SU-DHL-6 (cell line): ENCODE measurements around the gene HECW1.

ENCODE experiments used
- H2AFZ ChIP-seq: fragments of 200-600 bp; sonication (generic); 2 replicates; pipeline ENCODE4 v1.6.1; 2014; ENCODE audit warnings: low read depth, mild to moderate bottlenecking, moderate library complexity, mixed read lengths, antibody characterized with exemption, low read length; ENCODE audit not compliant: severe bottlenecking
- H3F3A ChIP-seq: fragments of 200-600 bp; shearing (Covaris generic); 2 replicates; pipeline ENCODE4 v1.6.0; 2016; ENCODE audit warnings: antibody characterized with exemption, mild to moderate bottlenecking; ENCODE audit not compliant: insufficient read depth
- H3K27ac ChIP-seq: fragments of 200-600 bp; sonication (generic); 2 replicates; pipeline ENCODE4 v1.5.1; 2016; ENCODE audit warnings: low read depth, mild to moderate bottlenecking, low read length, moderate library complexity, mixed read lengths
- H3K27me3 ChIP-seq: fragments of 200-600 bp; sonication (generic), shearing (Covaris generic); 2 replicates; pipeline ENCODE4 v1.6.0; 2014; ENCODE audit warnings: mild to moderate bottlenecking, low read length
- H3K36me3 ChIP-seq: fragments of 200-600 bp; sonication (generic); 2 replicates; pipeline ENCODE4 v1.6.1; 2014; ENCODE audit warnings: mild to moderate bottlenecking, low read length, mixed read lengths
- H3K4me2 ChIP-seq: fragments of 300-600, 200-600 bp; shearing (Covaris generic), sonication (generic); 2 replicates; pipeline ENCODE4 v1.6.0; 2014; ENCODE audit warnings: low read length, low read depth, mild to moderate bottlenecking; ENCODE audit not compliant: poor library complexity, severe bottlenecking
- H3K4me3 ChIP-seq: fragments of 200-600 bp; sonication (generic); 2 replicates; pipeline ENCODE4 v1.5.1; 2014; ENCODE audit warnings: antibody characterized with exemption, low read length, mild to moderate bottlenecking, mixed read lengths; ENCODE audit not compliant: insufficient read depth, poor library complexity, severe bottlenecking
- H3K79me2 ChIP-seq: fragments of 200-600 bp; sonication (generic); 2 replicates; pipeline ENCODE4 v1.6.1; 2014; ENCODE audit warnings: mild to moderate bottlenecking, low read length, moderate library complexity; ENCODE audit not compliant: insufficient read depth
- H3K9ac ChIP-seq: fragments of 200-600 bp; sonication (generic); 2 replicates; pipeline ENCODE4 v1.7.0; 2014; ENCODE audit warnings: mild to moderate bottlenecking, low read length
- H3K9me2 ChIP-seq: fragments of 200-600 bp; sonication (generic); replicated peaks from 2 replicates; pipeline ENCODE4 v1.6.1; 2014; ENCODE audit warnings: low read length; ENCODE audit not compliant: insufficient read depth
- H3K9me3 ChIP-seq: fragments of 200-600 bp; sonication (generic); 2 replicates; pipeline ENCODE4 v1.6.1; 2014; ENCODE audit warnings: low read length, mixed read lengths; ENCODE audit not compliant: insufficient read depth
- H4K20me1 ChIP-seq: fragments of 200-600 bp; sonication (generic); 2 replicates; pipeline ENCODE4 v1.6.1; 2014; ENCODE audit warnings: low read depth, mild to moderate bottlenecking, antibody characterized with exemption, low read length, moderate library complexity, mixed read lengths
- CTCF ChIP-seq: fragments of 200-600 bp; sonication (generic); IDR thresholded peaks from one replicate; pipeline ENCODE4 v1.5.1; 2017; ENCODE audit warnings: antibody characterized with exemption, mild to moderate bottlenecking, low read length, moderate library complexity; ENCODE audit not compliant: insufficient read depth, poor library complexity, severe bottlenecking
- EZH2phosphoT487 ChIP-seq: fragments of 200-600 bp; sonication (generic), shearing (Covaris generic); conservative IDR thresholded peaks from 2 replicates; pipeline ENCODE4 v1.6.1; 2018; ENCODE audit warnings: mild to moderate bottlenecking, antibody characterized with exemption, low read length, moderate library complexity, mixed read lengths

HECW1 gene

GRCh38 chr7:43273939-43274719, 161.7 kb downstream of the HECW1 start:
- no peaks in the 10 kb centered on the region for H3K9me3 ChIP-seq
- H3K36me3 ChIP-seq = no peaks in the 10 kb centered on the region
- H3K4me2 ChIP-seq = no peak overlapping the region
- no peak overlapping the region for H3K27ac ChIP-seq
- no peak overlapping the region for H3K4me3 ChIP-seq
- no peak overlapping the region for H3K9ac ChIP-seq
- no peak overlapping the region for H2AFZ ChIP-seq
- H3K79me2 ChIP-seq = no peaks in the 10 kb centered on the region
- TF ChIP-seq CTCF = no peak
- no peak for TF ChIP-seq EZH2phosphoT487
- no peaks in the 10 kb centered on the region for H3K27me3 ChIP-seq
- H4K20me1 ChIP-seq = no peaks in the 10 kb centered on the region
- H3F3A ChIP-seq = no peaks in the 10 kb centered on the region
- no peaks in the 10 kb centered on the region for H3K9me2 ChIP-seq

GRCh38 chr7:43274752-43275151, 162.3 kb downstream of the HECW1 start:
- H3K36me3 ChIP-seq = no peaks in the 10 kb centered on the region
- no peak for TF ChIP-seq CTCF
- TF ChIP-seq EZH2phosphoT487 = no peak
- no peaks in the 10 kb centered on the region for H3K79me2 ChIP-seq
- H3K9ac ChIP-seq = no peak overlapping the region
- H2AFZ ChIP-seq = no peak overlapping the region
- H4K20me1 ChIP-seq = no peaks in the 10 kb centered on the region
- H3K4me3 ChIP-seq = no peak overlapping the region
- no peak overlapping the region for H3K4me2 ChIP-seq
- H3K9me2 ChIP-seq = no peaks in the 10 kb centered on the region
- no peaks in the 10 kb centered on the region for H3K9me3 ChIP-seq
- H3K27me3 ChIP-seq = no peaks in the 10 kb centered on the region
- no peaks in the 10 kb centered on the region for H3F3A ChIP-seq
- H3K27ac ChIP-seq = no peak overlapping the region

GRCh38 chr7:43276547-43276946, 164.1 kb downstream of the HECW1 start:
- Histone ChIP-seq H3K36me3 (no peaks in the 10 kb centered on the region), H3K9me3 (no peaks in the 10 kb centered on the region), H3K4me2 (no peak overlapping the region), H3K9me2 (no peaks in the 10 kb centered on the region), H2AFZ (no peak overlapping the region), H3K9ac (no peak overlapping the region), H3K79me2 (no peaks in the 10 kb centered on the region), H3K27ac (no peak overlapping the region), H3F3A (no peaks in the 10 kb centered on the region), H3K27me3 (no peaks in the 10 kb centered on the region), H4K20me1 (no peaks in the 10 kb centered on the region), H3K4me3 (no peak overlapping the region)
- no peak for TF ChIP-seq EZH2phosphoT487
- no peak for TF ChIP-seq CTCF
